GM12891 (cell line): ENCODE data around the gene ANO2.

Experiments used
- DNase-seq: peaks from one replicate; pipeline ENCODE4 v3.0.0; 2011; ENCODE audit warnings: low spot score; ENCODE audit not compliant: insufficient read length
- FAIRE-seq: peaks from 2 replicates; lab custom pipeline; 2011; peaks lifted over from hg19 to GRCh38; lab: Jason Lieb, UNC
- PAX5 ChIP-seq: IDR thresholded peaks from 2 replicates; pipeline ENCODE4 v1.6.1; 2011; ENCODE audit warnings: low read length, moderate library complexity, mild to moderate bottlenecking; ENCODE audit not compliant: insufficient read depth, severe bottlenecking
- POLR2A ChIP-seq: IDR thresholded peaks from 2 replicates; pipeline ENCODE4 v1.6.1; 2011; ENCODE audit warnings: low read depth, low read length, control low read depth
- POLR2AphosphoS5 ChIP-seq: IDR thresholded peaks from 2 replicates; pipeline ENCODE4 v1.6.1; 2011; ENCODE audit warnings: low read depth, low read length, control low read depth
- POU2F2 ChIP-seq: IDR thresholded peaks from 2 replicates; pipeline ENCODE4 v1.6.1; 2011; ENCODE audit warnings: low read depth, mild to moderate bottlenecking, control low read depth, low read length, moderate library complexity
- SPI1 ChIP-seq: IDR thresholded peaks from 2 replicates; pipeline ENCODE4 v1.6.1; 2011; ENCODE audit warnings: low read depth, low read length, control low read depth
- TAF1 ChIP-seq: IDR thresholded peaks from 2 replicates; pipeline ENCODE4 v1.6.1; 2011; ENCODE audit warnings: low read depth, low read length, control low read depth

ANO2 gene

DNA sequence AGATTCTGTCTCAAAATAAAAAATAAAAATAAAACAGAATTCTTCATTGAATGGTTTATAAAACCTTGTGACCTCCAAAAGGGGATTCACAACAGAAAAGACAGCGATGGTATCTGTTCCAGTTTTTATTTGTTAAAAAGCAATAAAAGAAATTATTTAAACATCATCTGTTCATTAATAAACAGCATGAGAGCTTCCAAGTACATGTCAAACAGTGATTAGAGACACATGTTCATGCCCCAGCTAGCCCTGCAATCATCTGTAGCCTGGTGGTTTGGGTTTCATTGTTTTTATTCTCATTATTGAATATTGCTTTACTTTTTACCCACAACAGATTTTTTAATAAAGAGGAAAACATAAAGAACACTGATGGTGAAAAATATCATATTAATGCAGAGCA lies 173.3 kb downstream of the ANO2 start:
- FAIRE-seq = no peak
- TF ChIP-seq POU2F2 (no peak), PAX5 (no peak), SPI1 (no peak), POLR2A (no peak), POLR2AphosphoS5 (no peak), TAF1 (no peak)

DNA sequence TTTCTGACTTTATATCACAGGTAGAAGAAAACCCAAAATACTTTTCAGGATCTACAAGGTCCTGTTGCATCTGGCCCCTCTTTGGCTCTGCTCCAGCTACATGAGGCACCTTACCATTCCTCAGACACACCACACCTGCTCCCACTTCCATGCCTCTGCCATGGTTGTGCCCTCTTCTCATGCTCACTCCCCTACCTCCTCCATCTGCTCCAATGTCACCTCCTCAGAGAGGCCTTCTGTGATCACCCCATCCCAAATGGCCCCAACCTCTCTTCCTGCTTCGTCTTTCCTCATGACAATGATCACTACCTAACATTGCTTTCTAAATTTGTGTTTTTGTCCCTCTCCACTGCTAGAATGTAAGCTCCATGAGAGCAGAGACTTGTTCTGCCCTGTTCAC lies 174.3 kb downstream of the ANO2 start:
- no peak for DNase-seq
- no peak for FAIRE-seq
- no peak for TF ChIP-seq SPI1
- TF ChIP-seq POU2F2 = no peak
- no peak for TF ChIP-seq TAF1
- TF ChIP-seq POLR2A = no peak
- TF ChIP-seq POLR2AphosphoS5 = no peak
- no peak for TF ChIP-seq PAX5

More for the DNA sequence above, 173.3 kb downstream of the ANO2 start:
- DNase-seq = no peak

DNA sequence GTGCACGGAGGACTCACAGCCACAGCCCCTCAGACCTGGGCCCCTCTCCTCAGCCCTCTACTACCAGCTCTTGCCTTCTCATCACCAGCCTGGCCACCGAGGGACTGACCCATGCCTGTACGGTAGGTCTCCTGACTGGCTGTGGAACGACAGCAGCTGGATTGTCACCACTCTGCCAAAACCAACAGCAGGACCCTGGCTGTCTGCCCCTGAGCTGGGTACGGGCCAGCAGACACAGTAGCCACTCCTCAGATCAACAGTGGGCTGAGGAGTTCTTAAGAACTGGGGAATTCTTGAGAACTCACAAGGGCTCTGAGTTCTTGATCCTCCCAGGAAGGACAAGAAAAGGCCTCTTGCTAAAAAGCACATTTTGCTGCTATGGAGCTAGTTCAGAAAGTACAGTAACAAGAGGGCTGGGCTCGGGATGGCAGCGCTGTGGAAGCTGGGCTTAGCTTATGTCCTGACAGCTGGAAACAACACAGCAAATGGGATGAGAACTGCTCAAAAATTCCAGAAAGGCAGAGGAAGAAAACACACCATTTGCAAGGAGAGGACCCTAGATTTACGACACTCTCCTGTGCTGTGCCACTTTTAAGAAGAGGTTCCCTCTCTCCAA lies 176.4 kb downstream of the ANO2 start:
- TF ChIP-seq POU2F2 (no peak), PAX5 (no peak), TAF1 (no peak), SPI1 (no peak), POLR2AphosphoS5 (no peak), POLR2A (no peak)
- DNase-seq (no peak), FAIRE-seq (no peak)

DNA sequence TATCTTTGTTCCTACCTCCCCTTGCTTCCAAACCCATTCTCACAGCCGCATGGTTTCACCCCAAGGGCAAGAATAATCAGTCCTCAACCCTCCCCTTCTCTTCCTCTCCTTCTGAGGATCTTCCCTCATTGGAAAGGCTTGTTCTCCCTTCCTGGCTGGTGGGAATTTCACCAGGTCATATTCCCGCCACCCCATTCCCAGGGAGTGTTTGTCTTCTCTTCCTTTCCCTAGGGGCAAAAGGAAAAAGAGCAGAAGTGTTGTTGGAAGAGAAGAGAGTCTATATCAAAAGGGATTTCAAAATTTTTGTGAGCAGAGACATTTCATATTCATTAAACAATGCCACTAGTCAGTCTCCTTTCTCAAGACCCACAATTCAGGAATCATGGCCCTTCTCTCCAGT lies 176.9 kb downstream of the ANO2 start:
- DNase-seq = no peak
- TF ChIP-seq POU2F2 = no peak
- no peak for TF ChIP-seq POLR2AphosphoS5
- no peak for TF ChIP-seq POLR2A
- TF ChIP-seq PAX5 = no peak
- no peak for TF ChIP-seq SPI1
- no peak for TF ChIP-seq TAF1
- no peak for FAIRE-seq

DNA sequence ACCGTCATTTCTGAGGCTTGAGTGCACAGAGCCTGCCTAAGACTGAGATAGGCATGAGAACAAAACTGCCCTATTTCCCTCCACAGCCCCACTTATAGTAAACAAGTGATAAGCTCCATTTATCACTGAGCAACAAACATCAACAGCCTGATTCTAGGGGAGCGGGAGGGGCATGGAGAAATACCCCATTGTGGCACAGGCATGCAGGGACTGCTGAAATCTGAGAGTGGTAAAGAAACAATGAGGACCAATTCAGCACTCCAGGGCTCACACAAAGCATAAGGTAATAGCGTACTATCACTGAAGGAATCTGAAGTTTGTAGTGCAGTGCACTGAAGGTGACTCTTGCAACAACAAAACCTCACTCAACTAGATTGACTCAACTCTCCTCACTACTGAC lies 186.7 kb downstream of the ANO2 start:
- TF ChIP-seq POU2F2 = no peak
- TF ChIP-seq POLR2AphosphoS5 = no peak
- no peak for TF ChIP-seq PAX5
- TF ChIP-seq TAF1 = no peak
- no peak for TF ChIP-seq SPI1
- FAIRE-seq = no peak
- DNase-seq = no peak

DNA sequence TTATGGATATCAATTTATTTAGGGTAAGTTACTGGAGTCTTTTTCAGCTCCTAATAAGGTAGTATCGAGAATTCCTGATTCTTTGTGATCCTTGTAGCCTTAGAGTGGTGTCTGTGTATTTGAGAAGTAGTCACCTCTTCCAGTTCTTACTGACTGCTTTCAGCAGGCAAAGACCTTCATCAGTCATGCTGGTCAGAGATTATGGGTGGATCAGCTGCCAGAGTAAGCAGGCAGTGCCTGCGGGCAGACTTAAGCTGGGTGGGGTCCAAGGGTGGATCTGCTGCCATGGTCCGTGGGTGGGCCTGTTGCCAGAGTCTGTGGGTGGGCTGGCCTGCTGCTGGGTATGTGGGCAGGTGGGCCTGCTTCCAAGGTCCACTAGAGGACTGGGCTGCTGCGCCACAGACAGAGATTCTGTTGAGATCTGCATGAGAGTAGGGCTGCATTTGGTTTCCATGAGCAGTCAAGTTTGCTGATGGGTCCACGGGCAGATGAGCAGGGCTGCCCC lies 188.7 kb downstream of the ANO2 start:
- no peak for TF ChIP-seq SPI1
- TF ChIP-seq PAX5 = no peak
- no peak for TF ChIP-seq TAF1
- no peak for TF ChIP-seq POLR2A
- no peak for TF ChIP-seq POU2F2
- TF ChIP-seq POLR2AphosphoS5 = no peak
- DNase-seq (no peak), FAIRE-seq (no peak)

DNA sequence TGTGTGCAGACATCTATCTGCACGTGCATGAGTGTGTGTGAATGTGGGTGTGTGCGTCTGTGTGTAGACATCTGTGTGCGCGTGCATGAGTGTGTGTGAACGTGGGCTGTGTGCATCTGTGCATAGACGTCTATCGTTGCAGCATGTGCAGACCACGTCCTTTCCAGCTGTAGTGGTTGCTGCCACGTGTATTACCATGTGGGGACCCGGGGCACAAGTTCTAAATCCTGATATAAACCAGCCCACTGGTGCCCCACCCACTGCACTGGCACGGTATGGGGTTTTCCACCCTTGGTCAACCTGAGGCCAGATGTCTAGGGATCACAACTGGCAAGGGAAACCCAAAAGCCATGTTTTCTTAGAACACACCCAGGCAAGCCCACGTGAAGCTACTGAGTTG lies 197.0 kb downstream of the ANO2 start:
- FAIRE-seq (no peak), DNase-seq (no peak)
- TF ChIP-seq POU2F2 = no peak
- TF ChIP-seq PAX5 = no peak

DNA sequence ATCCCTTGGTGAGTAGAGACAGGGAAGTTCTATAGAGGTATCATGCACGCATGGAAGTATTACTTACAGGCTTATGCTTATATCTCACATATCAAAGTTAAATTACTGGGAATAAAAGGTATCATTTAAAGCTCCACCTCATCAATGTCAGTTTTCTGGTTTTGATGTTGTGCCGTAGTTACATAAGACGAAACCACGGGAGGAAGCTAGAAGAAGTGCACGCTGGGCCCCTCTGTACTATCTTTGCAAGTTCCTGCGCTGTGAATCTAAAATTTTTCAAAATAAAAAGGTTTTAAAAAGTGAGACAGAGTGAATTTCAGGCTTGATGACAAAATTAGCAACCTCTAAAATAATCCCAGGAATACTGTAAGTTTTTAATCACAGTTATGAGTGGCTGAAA lies 198.1 kb downstream of the ANO2 start:
- no peak for DNase-seq
- TF ChIP-seq POU2F2 (no peak), POLR2AphosphoS5 (no peak), SPI1 (no peak), POLR2A (no peak), PAX5 (no peak), TAF1 (no peak)
- FAIRE-seq = no peak

DNA sequence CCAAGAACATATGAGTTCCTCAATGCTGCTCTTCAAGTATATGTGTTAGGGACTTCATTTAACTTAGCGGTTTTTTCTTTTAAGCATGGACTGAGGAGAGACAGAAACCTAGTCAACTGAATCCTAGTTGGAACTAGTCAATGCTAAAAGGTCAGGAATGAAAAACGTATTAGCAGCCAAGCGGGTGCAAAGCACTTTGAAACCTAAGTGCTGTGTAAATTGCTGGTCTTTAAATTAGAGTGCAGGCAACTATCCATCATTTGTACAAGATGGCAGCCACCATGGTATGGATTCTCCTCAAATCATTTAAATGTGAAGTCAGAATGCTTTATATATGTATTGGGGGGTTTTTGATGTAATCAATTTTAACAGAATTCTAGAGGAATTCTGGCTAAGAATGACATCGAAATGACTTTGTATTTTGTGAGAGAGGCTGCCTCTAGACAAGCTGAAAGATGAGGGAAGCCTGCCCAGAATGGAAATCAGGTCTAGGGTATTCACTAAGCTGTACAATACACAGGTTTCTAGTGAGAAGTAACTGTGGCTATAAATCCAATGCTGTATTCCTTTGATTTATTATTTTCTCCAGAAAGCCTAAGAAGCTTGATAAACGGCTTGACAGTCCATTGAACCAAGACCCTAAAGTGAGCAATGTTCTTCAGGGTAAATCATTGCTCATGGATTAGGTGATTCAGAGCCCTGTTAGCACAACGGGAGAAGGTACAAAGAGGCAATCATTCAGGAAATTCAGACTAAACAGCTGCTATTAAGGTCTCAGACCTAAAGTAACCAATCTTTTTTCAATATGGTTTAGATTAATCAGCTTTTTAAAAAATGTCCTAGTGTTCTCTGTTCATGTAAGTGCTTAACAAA lies 198.8 kb downstream of the ANO2 start:
- TF ChIP-seq POU2F2 = no peak
- TF ChIP-seq TAF1 = no peak
- TF ChIP-seq PAX5 = no peak
- TF ChIP-seq SPI1 = no peak
- no peak for TF ChIP-seq POLR2A
- TF ChIP-seq POLR2AphosphoS5 = no peak
- DNase-seq (no peak), FAIRE-seq (no peak)

DNA sequence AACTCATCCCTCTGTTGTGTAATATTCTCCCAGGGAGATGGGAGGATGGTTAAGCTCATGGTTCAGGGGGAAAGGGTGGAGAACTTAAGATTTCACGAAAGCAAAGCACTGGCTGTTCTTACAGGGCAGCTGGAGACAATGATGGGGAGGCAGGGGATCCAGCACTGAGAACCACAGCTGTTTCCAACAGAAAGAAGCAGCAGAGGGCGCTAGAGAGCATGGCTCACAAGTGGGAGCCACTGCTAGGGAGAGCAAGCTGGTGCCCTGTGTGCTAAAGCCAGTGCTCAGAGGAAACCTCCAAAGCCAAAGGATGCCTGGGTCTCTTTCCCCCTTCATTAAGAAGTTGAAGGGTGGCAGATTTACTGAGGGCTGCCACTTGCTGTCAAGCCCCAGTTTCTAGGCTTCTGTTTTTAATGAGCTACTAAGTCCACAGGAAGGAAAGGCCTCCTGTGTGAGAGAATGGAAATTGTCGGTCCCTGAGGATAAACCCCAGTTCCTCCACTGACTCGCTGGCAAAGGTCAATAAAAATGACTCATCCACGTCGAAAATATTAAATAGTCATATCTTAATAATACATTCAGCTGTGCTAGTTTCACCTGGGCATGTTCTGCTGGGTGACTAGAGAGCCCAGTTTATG lies 199.7 kb downstream of the ANO2 start:
- FAIRE-seq (no peak), DNase-seq (peak; percentile 21)
- TF ChIP-seq TAF1 (no peak), PAX5 (no peak), POLR2A (no peak), POU2F2 (no peak), POLR2AphosphoS5 (no peak), SPI1 (no peak)
